ENCODE results near the gene SMAGP.
A peak's percentile ranks its signal among the peaks of the same experiment; 100 is the strongest.
"Not testable (repeated sequence)": the region's sequence is repeated elsewhere in the genome, so short reads cannot be mapped to it uniquely, and the experiment has no call there.

The SMAGP gene

DNA sequence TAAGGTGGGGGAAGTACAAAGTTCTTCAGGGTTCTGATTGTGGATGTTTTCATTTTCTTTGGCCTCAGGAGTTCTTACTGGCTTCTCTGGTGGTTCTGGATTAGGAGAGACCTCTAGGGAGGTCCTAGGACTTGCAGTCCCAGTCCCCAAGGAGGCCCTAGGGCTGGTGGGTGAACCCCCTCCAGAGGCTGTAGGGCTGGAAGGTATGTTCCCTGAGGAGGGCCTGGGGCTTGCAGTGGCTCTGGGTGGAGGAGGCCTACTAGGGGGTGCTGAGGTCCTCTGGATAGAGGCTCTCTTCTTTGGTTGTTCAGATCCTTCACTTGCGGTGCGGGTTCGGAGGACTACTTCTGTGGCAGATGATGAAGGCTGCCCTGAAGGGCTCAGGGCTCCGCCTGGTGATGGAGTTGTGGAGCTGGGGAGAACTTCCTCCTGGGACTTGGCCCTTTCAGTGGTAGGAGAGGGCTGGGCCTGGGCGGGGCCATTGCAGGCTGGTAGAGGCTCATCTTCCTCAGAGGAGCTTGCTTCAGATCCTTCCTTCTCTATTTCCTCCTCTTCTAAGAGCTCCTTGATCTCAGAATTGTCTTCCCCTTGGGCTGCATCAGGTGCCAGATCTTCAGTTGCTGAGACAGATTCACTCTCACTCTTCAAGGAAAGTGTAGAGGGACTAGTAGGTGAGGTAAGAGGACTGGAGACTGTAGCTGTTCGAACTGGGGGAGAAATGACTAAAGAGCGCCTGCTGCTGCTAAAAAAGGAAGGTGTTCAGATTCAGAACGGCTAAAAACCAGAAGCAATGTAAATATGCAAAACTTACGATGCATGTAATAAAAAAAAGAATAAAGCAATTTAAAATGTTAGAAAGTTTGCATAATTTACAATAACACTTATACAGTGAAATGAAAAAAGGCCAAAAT lies 21.6 kb upstream of the SMAGP start:
- H3K36me3 ChIP-seq (ENCODE audit: insufficient read depth, low read length); H3K79me2 ChIP-seq (ENCODE audit: control insufficient read depth, insufficient read depth, low read length, unreplicated experiment); H3K27ac ChIP-seq (ENCODE audit: low read depth, low read length); H3K4me3 ChIP-seq (ENCODE audit: low read depth, low read length); H2AFZ ChIP-seq (ENCODE audit: low read length, unreplicated experiment); H3K4me1 ChIP-seq (ENCODE audit: control insufficient read depth, insufficient read depth, low read length, unreplicated experiment); H3K27me3 ChIP-seq (ENCODE audit: insufficient read depth, low read length): not testable (repeated sequence)

DNA sequence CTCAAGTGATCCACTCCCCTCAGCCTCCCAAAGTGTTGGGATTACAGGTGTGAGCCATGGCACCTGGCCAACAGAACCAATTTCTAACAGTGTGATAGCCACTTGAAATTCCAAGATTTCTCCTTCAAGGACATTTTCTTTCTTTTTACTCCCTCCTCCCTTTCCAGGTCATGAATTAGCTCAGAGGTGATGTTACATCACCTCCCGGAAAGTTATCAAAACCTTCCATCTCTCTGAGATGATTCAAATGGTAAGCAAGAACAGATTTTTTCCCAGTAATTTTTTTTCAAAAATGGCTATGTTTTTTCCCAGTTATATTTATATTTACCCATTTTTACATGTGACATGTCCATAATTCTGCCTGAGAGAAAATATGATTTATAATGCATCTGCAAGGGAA lies 15.6 kb upstream of the SMAGP start:
- Histone ChIP-seq H2AFZ (ENCODE audit: low read length, unreplicated experiment) (no peak overlapping the region), H3K27ac (ENCODE audit: low read depth, low read length) (no peak overlapping the region), H3K79me2 (ENCODE audit: control insufficient read depth, insufficient read depth, low read length, unreplicated experiment) (no peaks in the 10 kb centered on the region), H3K36me3 (ENCODE audit: insufficient read depth, low read length) (no peaks in the 10 kb centered on the region), H3K4me3 (ENCODE audit: low read depth, low read length) (no peak overlapping the region), H3K27me3 (ENCODE audit: insufficient read depth, low read length) (no peaks in the 10 kb centered on the region), H3K4me1 (ENCODE audit: control insufficient read depth, insufficient read depth, low read length, unreplicated experiment) (peaks cover 8% of the 10 kb centered on the region)

DNA sequence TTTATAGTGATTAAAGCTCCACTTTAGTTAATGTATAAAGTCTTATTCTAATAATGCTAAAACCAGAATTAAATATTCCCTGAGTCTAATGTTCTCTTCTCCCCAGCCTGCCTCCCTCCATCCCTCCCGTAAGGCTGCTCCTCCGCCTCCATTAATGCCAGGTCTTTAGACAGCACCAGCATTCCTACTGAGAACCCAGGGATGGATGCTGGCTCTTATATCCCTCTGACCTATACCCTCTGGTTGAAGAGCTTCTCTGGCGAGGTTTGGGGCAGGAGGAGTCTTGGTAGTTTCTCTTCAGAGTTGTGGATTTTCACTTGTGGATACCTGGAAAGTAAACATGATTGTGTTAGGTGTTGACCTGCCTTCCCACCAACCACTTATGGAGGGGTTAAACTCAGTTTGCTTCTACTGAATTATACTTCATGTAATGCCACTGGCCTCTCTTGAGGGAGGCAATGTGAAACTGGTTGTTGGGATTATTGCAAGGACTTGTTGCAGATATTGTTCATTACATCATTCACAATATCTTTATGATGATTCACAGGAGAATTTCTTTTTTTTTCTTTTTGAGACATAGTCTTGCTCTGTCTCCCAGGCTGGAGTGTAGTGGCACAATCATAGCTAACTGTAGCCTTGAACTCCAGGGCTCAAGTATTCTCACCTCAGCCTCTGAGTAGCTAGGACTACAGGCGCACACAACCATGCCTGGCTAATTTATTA lies 11.1 kb upstream of the SMAGP start:
- Histone ChIP-seq H3K4me1 (ENCODE audit: control insufficient read depth, insufficient read depth, low read length, unreplicated experiment) (peaks cover 8% of the 10 kb centered on the region), H3K79me2 (ENCODE audit: control insufficient read depth, insufficient read depth, low read length, unreplicated experiment) (no peaks in the 10 kb centered on the region), H3K27me3 (ENCODE audit: insufficient read depth, low read length) (no peaks in the 10 kb centered on the region), H3K27ac (ENCODE audit: low read depth, low read length) (no peak overlapping the region), H2AFZ (ENCODE audit: low read length, unreplicated experiment) (no peak overlapping the region), H3K4me3 (ENCODE audit: low read depth, low read length) (no peak overlapping the region), H3K36me3 (ENCODE audit: insufficient read depth, low read length) (no peaks in the 10 kb centered on the region)

DNA sequence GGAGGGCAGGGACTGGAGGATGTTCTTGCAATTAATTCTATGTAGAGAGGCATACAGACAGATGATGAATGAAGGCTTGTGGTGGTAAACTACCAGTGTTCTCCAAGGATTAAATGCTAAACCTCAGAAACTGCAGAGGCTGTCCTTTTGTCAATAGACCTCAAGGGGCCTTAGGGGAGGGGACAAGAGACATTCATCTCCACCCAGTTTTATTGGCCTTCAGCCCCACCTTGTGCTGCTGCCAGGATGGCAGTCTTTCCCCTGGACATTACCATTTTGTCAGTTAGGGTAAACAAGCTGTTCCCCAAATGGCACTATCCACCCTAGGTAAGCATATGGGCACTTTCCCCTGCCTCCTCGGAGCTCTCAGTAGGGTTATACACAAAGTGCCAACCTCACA lies 4.9 kb upstream of the SMAGP start:
- no peaks in the 10 kb centered on the region for H3K36me3 ChIP-seq (ENCODE audit: insufficient read depth, low read length)
- H2AFZ ChIP-seq (ENCODE audit: low read length, unreplicated experiment) = no peak overlapping the region
- H3K4me1 ChIP-seq (ENCODE audit: control insufficient read depth, insufficient read depth, low read length, unreplicated experiment) = peaks cover 7% of the 10 kb centered on the region
- H3K79me2 ChIP-seq (ENCODE audit: control insufficient read depth, insufficient read depth, low read length, unreplicated experiment) = no peaks in the 10 kb centered on the region
- no peak overlapping the region for H3K4me3 ChIP-seq (ENCODE audit: low read depth, low read length)
- no peaks in the 10 kb centered on the region for H3K27me3 ChIP-seq (ENCODE audit: insufficient read depth, low read length)
- H3K27ac ChIP-seq (ENCODE audit: low read depth, low read length) = no peak overlapping the region

DNA sequence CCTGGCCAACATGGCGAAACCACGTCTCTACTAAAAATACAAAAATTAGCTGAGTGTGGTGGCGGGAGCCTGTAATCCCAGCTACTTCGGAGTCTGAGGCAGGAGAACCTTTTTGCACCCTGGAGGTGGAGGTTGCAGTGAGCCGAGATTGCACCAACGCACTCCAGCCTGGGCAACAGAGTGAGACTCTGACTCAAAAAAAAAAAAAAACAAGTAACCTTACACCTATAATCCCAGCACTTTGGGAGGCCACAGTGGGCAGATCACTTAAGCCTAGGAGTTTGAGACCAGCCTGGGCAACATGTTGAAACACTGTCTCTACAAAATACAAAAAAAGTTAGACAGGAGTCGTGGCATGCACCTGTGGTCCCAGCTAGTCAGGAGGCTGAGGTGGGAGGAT lies 2.6 kb upstream of the SMAGP start:
- H3K27ac ChIP-seq (ENCODE audit: low read depth, low read length); H3K4me3 ChIP-seq (ENCODE audit: low read depth, low read length); H2AFZ ChIP-seq (ENCODE audit: low read length, unreplicated experiment); H3K27me3 ChIP-seq (ENCODE audit: insufficient read depth, low read length); H3K36me3 ChIP-seq (ENCODE audit: insufficient read depth, low read length): not testable (repeated sequence)
- H3K79me2 ChIP-seq (ENCODE audit: control insufficient read depth, insufficient read depth, low read length, unreplicated experiment) = peaks cover 10% of the 10 kb centered on the region
- H3K4me1 ChIP-seq (ENCODE audit: control insufficient read depth, insufficient read depth, low read length, unreplicated experiment) = peaks cover 16% of the 10 kb centered on the region

DNA sequence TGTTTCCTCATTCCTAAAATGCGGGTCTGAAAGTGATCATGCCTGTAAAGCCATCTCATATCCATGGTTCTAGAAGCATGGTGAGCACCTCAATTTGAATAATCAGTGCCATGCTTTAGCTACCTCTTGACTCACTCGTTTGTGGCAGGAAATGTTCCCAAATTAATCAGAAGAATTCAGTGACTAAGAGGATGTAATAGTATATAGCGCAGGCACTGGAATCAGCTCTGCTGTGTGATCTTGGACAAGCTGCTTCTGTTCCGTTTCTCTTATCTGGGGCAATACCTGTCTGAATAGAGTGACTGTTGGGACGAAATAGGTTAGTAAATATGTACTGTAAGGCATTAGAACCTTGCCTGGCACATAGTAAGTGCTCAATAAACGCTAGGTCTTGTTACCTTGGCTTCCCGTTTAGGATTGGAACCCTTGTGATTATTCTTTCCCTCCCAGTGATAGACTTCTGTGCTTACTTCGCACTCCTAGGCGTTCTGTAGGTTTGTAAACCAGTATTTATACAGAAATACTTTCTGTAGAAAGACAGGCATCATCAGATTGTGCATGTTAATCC lies 820 bp upstream of the SMAGP start:
- H3K4me1 ChIP-seq (ENCODE audit: control insufficient read depth, insufficient read depth, low read length, unreplicated experiment) = peaks cover 17% of the 10 kb centered on the region
- no peaks in the 10 kb centered on the region for H3K36me3 ChIP-seq (ENCODE audit: insufficient read depth, low read length)
- H3K79me2 ChIP-seq (ENCODE audit: control insufficient read depth, insufficient read depth, low read length, unreplicated experiment) = peaks cover 10% of the 10 kb centered on the region
- peak overlapping the region; percentile 80 for H2AFZ ChIP-seq (ENCODE audit: low read length, unreplicated experiment)
- no peaks in the 10 kb centered on the region for H3K27me3 ChIP-seq (ENCODE audit: insufficient read depth, low read length)
- peak overlapping the region; percentile 73 for H3K27ac ChIP-seq (ENCODE audit: low read depth, low read length)
- peak overlapping the region; percentile 88 for H3K4me3 ChIP-seq (ENCODE audit: low read depth, low read length)

DNA sequence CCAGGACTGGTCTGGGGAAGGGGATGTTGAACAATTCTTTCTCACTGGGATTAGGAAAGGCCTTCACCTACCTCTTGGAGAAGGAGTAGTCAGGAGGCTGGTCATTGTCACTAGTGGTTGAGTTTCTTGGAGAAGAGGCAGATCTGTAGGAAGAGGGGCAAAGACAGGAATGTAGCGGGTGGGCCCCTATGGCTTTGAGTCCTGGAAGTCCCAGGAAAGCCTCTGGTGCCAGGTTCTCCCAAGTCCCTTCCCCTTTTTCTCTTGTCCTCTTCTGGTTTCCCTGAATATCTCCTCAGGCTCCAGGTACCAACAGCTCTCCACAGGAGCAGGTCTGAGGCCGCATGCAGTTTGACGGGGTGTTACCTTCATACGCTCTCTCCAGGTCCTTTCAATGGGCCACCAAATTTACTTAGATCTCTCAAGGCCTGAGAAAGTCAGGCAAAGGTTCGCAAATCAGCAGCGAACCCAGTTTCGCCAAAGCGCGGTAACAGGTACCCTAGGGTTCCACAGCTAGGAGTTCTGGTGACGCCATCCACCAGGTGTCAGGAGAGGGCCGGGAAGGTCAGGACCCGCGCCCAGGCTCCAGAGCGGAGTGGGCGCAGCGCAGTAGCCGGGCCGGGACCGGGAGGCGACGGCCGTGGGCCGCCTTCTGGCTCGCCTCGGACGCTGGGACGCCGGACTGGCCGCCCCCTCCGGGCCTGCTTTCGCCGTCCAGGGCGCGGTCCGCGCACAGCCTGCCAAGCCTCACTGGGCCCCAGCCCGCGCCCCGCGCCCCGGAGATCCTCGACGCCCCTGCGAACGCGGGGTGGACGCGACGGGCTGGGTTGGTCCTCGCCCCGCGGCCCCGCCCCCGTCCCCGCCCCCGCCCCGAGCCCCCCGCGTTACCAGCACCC lies 795 bp downstream of the SMAGP start:
- H3K27me3 ChIP-seq (ENCODE audit: insufficient read depth, low read length) = no peaks in the 10 kb centered on the region
- H3K36me3 ChIP-seq (ENCODE audit: insufficient read depth, low read length) = no peaks in the 10 kb centered on the region
- H3K4me3 ChIP-seq (ENCODE audit: low read depth, low read length) = peak overlapping the region; percentile 88
- H3K27ac ChIP-seq (ENCODE audit: low read depth, low read length) = no peak overlapping the region
- peaks cover 17% of the 10 kb centered on the region for H3K79me2 ChIP-seq (ENCODE audit: control insufficient read depth, insufficient read depth, low read length, unreplicated experiment)
- peak overlapping the region; percentile 78 for H2AFZ ChIP-seq (ENCODE audit: low read length, unreplicated experiment)
- peaks cover 17% of the 10 kb centered on the region for H3K4me1 ChIP-seq (ENCODE audit: control insufficient read depth, insufficient read depth, low read length, unreplicated experiment)

DNA sequence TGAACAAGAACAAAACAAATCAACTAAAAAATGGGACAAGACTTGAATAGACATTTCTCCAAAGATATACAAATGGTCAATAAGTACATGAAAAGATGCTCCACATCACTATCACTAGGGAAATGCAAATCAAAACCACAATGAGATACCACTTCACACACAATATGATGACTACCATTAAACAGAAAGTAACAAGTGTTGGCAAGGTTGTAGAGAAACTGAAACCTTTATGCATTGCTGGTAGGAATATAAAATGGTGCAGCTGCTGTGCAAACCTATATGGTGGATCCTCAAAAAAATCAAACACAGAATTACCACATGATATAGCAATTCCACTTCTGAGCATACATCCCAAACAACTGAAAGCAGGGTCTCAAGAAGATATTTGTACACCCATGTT lies 5.2 kb downstream of the SMAGP start:
- no peaks in the 10 kb centered on the region for H3K27me3 ChIP-seq (ENCODE audit: insufficient read depth, low read length)
- H3K36me3 ChIP-seq (ENCODE audit: insufficient read depth, low read length) = no peaks in the 10 kb centered on the region
- H2AFZ ChIP-seq (ENCODE audit: low read length, unreplicated experiment) = no peak overlapping the region
- H3K4me1 ChIP-seq (ENCODE audit: control insufficient read depth, insufficient read depth, low read length, unreplicated experiment) = peaks cover 10% of the 10 kb centered on the region
- H3K27ac ChIP-seq (ENCODE audit: low read depth, low read length) = no peak overlapping the region
- no peak overlapping the region for H3K4me3 ChIP-seq (ENCODE audit: low read depth, low read length)
- peaks cover 27% of the 10 kb centered on the region for H3K79me2 ChIP-seq (ENCODE audit: control insufficient read depth, insufficient read depth, low read length, unreplicated experiment)

DNA sequence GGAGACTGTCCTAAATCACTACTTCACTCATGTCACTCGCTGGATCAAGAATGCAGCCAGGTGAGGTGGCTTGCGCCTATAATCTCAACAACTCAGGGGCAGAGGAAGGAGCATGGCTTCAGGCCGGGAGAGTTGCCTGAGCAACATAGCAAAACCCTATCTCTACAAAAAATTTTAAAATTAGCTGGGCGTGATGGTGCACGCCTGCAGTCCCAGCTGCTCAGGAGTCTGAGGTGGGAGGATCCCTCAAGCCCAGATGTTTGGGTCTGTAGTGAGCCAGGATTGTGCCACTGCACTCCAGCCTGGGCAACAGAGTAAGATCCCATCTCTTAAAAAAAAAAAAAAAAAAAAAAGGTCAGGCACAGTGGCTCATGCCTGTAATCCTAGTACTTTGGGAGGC lies 5.9 kb downstream of the SMAGP start:
- Histone ChIP-seq H3K27me3 (ENCODE audit: insufficient read depth, low read length) (no peaks in the 10 kb centered on the region), H3K4me1 (ENCODE audit: control insufficient read depth, insufficient read depth, low read length, unreplicated experiment) (peaks cover 10% of the 10 kb centered on the region), H3K27ac (ENCODE audit: low read depth, low read length) (no peak overlapping the region), H3K79me2 (ENCODE audit: control insufficient read depth, insufficient read depth, low read length, unreplicated experiment) (peaks cover 25% of the 10 kb centered on the region), H2AFZ (ENCODE audit: low read length, unreplicated experiment) (no peak overlapping the region), H3K4me3 (ENCODE audit: low read depth, low read length) (no peak overlapping the region), H3K36me3 (ENCODE audit: insufficient read depth, low read length) (no peaks in the 10 kb centered on the region)

DNA sequence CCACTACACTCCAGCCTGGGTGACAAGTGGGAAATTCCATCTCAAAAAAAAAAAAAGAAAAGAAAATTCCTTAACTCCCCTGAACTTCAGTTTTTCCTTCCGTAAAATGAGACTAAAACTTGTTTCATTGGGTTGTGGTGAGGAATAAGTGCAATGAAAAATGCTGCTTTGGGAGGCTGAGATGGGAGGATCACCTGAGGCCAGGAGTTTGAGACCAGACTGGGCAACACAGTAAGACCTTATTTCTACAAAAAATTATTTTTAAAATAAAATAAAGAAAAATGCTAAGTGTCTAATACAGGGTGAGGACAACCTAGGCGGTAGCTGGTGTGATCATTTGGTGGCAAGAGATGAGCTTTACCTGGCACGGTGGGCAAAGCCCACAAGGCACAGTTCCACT lies 6.9 kb downstream of the SMAGP start:
- Histone ChIP-seq H3K27ac (ENCODE audit: low read depth, low read length) (no peak overlapping the region), H2AFZ (ENCODE audit: low read length, unreplicated experiment) (no peak overlapping the region), H3K27me3 (ENCODE audit: insufficient read depth, low read length) (no peaks in the 10 kb centered on the region), H3K36me3 (ENCODE audit: insufficient read depth, low read length) (no peaks in the 10 kb centered on the region), H3K4me1 (ENCODE audit: control insufficient read depth, insufficient read depth, low read length, unreplicated experiment) (peaks cover 6% of the 10 kb centered on the region), H3K4me3 (ENCODE audit: low read depth, low read length) (no peak overlapping the region), H3K79me2 (ENCODE audit: control insufficient read depth, insufficient read depth, low read length, unreplicated experiment) (peaks cover 21% of the 10 kb centered on the region)
